Neural cell (in vitro differentiated cells): ENCODE results near the gene CIROP. TPM values are rescaled to one million over a fixed set of nuclear protein-coding genes. Genes with fewer than 3 reads are reported as not detected.

ENCODE experiments used
- H2AFZ ChIP-seq: fragments of 200-600, 300-800 bp; sonication (generic), shearing (Covaris generic); 2 replicates; pipeline ENCODE4 v1.6.0; 2014; ENCODE audit warnings: low read depth, mild to moderate bottlenecking, antibody characterized with exemption, low read length, moderate library complexity
- H3F3A ChIP-seq: fragments of 200-600 bp; shearing (Covaris generic); 2 replicates; pipeline ENCODE4 v1.6.1; 2016; ENCODE audit warnings: mild to moderate bottlenecking, moderate library complexity, mixed read lengths, antibody characterized with exemption, low read length; ENCODE audit not compliant: insufficient read depth, poor library complexity, severe bottlenecking
- H3K27ac ChIP-seq: fragments of 200-600, 300-800 bp; sonication (generic), shearing (Covaris generic); 2 replicates; pipeline ENCODE4 v1.5.1; 2014; ENCODE audit warnings: mild to moderate bottlenecking, low read length, moderate library complexity
- H3K27me3 ChIP-seq: fragments of 300-800, 200-600 bp; sonication (generic), shearing (Covaris generic); 2 replicates; pipeline ENCODE4 v1.6.0; 2014; ENCODE audit warnings: mild to moderate bottlenecking, low read depth, low read length, moderate library complexity; ENCODE audit not compliant: insufficient read depth
- H3K36me3 ChIP-seq: fragments of 300-800, 200-600 bp; sonication (generic), shearing (Covaris generic); 2 replicates; pipeline ENCODE4 v1.5.1; 2014; ENCODE audit warnings: mild to moderate bottlenecking, antibody characterized with exemption, low read length, moderate library complexity; ENCODE audit not compliant: insufficient read depth
- H3K4me2 ChIP-seq: fragments of 300-800, 200-600 bp; sonication (generic), shearing (Covaris generic); 2 replicates; pipeline ENCODE4 v1.6.0; 2014; ENCODE audit warnings: mild to moderate bottlenecking, low read length
- H3K4me3 ChIP-seq: fragments of 300-800, 200-600 bp; sonication (generic), shearing (Covaris generic); 2 replicates; pipeline ENCODE4 v1.5.1; 2014; ENCODE audit warnings: mild to moderate bottlenecking, low read length, moderate library complexity
- H3K79me2 ChIP-seq: fragments of 200-600 bp; shearing (Covaris generic); replicated peaks from 2 replicates; pipeline ENCODE4 v1.6.0; 2014; ENCODE audit warnings: mild to moderate bottlenecking, low read length, moderate library complexity; ENCODE audit not compliant: insufficient read depth
- H3K9ac ChIP-seq: fragments of 300-800, 200-600 bp; sonication (generic), shearing (Covaris generic); 2 replicates; pipeline ENCODE4 v1.6.1; 2016; ENCODE audit warnings: mild to moderate bottlenecking, low read length, mixed read lengths
- H3K9me2 ChIP-seq: fragments of 200-600 bp; shearing (Covaris generic); 2 replicates; pipeline ENCODE4 v1.6.1; 2016; ENCODE audit warnings: mild to moderate bottlenecking, low read length, mixed read lengths; ENCODE audit not compliant: insufficient read depth
- H3K9me3 ChIP-seq: fragments of 200-600, 300-800 bp; sonication (generic), shearing (Covaris generic); 2 replicates; pipeline ENCODE4 v1.6.1; 2016; ENCODE audit warnings: mild to moderate bottlenecking, mixed run types, low read length, moderate library complexity, mixed read lengths
- H4K20me1 ChIP-seq: fragments of 200-600 bp; shearing (Covaris generic); 2 replicates; pipeline ENCODE4 v1.6.1; 2016; ENCODE audit warnings: mild to moderate bottlenecking, mixed run types; ENCODE audit not compliant: insufficient read depth
- CTCF ChIP-seq: fragments of 450-650 bp; IDR thresholded peaks from 2 replicates; pipeline ENCODE4 v1.5.1; 2014; ENCODE audit warnings: antibody characterized with exemption, mild to moderate bottlenecking, moderate library complexity; ENCODE audit not compliant: poor library complexity, severe bottlenecking
- EP300 ChIP-seq: fragments of 450-650 bp; conservative IDR thresholded peaks from 2 replicates; pipeline ENCODE4 v1.6.1; 2014; ENCODE audit warnings: antibody characterized with exemption, mild to moderate bottlenecking, moderate library complexity; ENCODE audit not compliant: poor library complexity, severe bottlenecking
- EZH2 ChIP-seq: fragments of 200-600, 300-800 bp; shearing (Covaris generic), sonication (generic); IDR thresholded peaks from 2 replicates; pipeline ENCODE4 v1.6.1; 2014; ENCODE audit warnings: antibody characterized with exemption, low read length, borderline replicate concordance, mild to moderate bottlenecking; ENCODE audit not compliant: insufficient read depth, poor library complexity, severe bottlenecking
- MXI1 ChIP-seq: fragments of 450-650 bp; conservative IDR thresholded peaks from 2 replicates; pipeline ENCODE4 v1.6.1; 2014; ENCODE audit warnings: antibody characterized with exemption, mild to moderate bottlenecking; ENCODE audit not compliant: poor library complexity, severe bottlenecking
- POLR2AphosphoS5 ChIP-seq: IDR thresholded peaks from 2 replicates; pipeline ENCODE4 v1.6.1; 2012
- RAD21 ChIP-seq: fragments of 450-650 bp; conservative IDR thresholded peaks from 2 replicates; pipeline ENCODE4 v1.6.1; 2014; ENCODE audit warnings: antibody characterized with exemption, mild to moderate bottlenecking, moderate library complexity
- REST ChIP-seq: IDR thresholded peaks from 2 replicates; pipeline ENCODE4 v1.6.1; 2012; ENCODE audit warnings: borderline replicate concordance
- SMC3 ChIP-seq: fragments of 450-650 bp; conservative IDR thresholded peaks from 2 replicates; pipeline ENCODE4 v1.6.1; 2014; ENCODE audit warnings: antibody characterized with exemption, mild to moderate bottlenecking, moderate library complexity; ENCODE audit not compliant: poor library complexity
- TAF1 ChIP-seq: IDR thresholded peaks from 2 replicates; pipeline ENCODE4 v1.6.1; 2012; ENCODE audit warnings: low read depth
- polyA plus RNA-seq: library from polyadenylated mRNA; depleted of rRNA; stranded (reverse); fragments of >200 nt; gene quantifications from 2 replicates; pipeline ENCODE4 v1.2.3, GENCODE V29; 2014

Gene CIROP
- polyA plus RNA-seq, 1 donor from 2014 or later, result not detected

DNA sequence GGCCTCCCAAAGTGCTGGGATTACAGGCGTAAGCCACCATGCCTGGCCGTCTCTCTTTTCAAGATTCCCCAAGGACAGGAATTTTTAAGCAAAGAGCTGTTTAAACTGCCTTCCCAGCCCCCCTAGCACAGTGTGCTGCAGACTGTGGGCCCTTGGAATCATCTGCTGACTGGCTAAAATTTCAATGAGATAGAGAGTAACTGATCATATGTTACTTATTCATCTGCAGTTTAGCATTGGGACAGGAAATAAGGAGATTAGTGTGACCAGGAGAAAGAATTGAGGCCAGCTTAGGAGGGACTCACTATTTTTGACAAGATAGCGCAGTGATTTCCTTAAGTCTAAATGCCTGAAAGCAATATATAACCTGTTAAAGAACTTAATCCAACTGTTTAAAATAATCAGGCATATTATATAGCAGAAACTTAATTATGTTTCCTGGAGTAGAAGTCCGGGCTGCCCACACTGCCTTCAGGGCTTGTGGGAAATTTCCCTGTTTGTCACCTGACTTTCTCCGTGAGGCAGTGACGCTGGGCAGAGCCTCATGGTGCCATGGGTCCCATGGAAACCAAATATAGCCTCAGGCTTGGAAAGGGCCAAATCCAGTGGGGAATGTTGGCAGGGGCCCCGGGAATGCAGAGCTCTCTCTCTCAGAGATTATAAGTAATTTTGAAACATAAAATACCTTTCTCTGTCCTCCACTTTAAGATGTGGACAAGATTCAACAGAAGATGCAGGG lies 37.1 kb upstream of the CIROP start:
- H3K27ac ChIP-seq, result no peak overlapping the region
- H3K4me2 ChIP-seq, result no peak overlapping the region
- TF ChIP-seq EP300, result no peak
- no peak for TF ChIP-seq EZH2
- no peak for TF ChIP-seq CTCF
- TF ChIP-seq MXI1, result no peak
- no peak for TF ChIP-seq SMC3
- no peak for TF ChIP-seq POLR2AphosphoS5
- TF ChIP-seq TAF1, result no peak
- TF ChIP-seq RAD21, result no peak
- TF ChIP-seq REST, result no peak

DNA sequence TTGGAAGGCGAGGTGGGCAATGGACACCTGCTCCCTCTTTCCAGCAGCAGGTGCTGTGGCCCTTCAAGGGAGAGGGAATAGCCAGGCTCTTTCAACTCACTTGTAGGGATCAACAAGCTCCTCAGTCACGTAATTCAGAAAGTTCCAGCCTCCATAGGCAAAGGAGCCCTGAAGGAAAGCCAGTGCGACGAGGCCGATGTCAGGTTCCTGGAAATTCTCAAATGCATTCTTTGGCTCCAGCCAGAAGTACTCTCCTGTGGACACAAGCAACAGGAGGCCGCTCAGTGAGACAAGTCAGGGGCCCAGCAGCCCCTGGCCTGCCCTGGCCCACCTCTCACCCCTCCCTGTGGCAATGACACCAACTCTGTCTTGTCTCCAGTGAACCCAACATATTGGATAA lies 35.6 kb upstream of the CIROP start:
- Histone ChIP-seq H3K9me2 (no peaks in the 10 kb centered on the region), H3K36me3 (no peaks in the 10 kb centered on the region)

More for the DNA sequence above, 37.1 kb upstream of the CIROP start:
- Histone ChIP-seq H3K36me3 (no peaks in the 10 kb centered on the region), H3K27me3 (no peaks in the 10 kb centered on the region), H3K9me2 (no peaks in the 10 kb centered on the region), H3K9me3 (no peaks in the 10 kb centered on the region), H2AFZ (no peak overlapping the region), H3K9ac (no peak overlapping the region), H3F3A (no peaks in the 10 kb centered on the region), H3K79me2 (no peaks in the 10 kb centered on the region), H3K4me3 (no peak overlapping the region), H4K20me1 (no peaks in the 10 kb centered on the region)

More for the DNA sequence above, 35.6 kb upstream of the CIROP start:
- H3K9ac ChIP-seq, result no peak overlapping the region
- no peak overlapping the region for H3K4me3 ChIP-seq
- no peaks in the 10 kb centered on the region for H3K79me2 ChIP-seq
- H3K27ac ChIP-seq, result no peak overlapping the region
- no peaks in the 10 kb centered on the region for H3K9me3 ChIP-seq
- H2AFZ ChIP-seq, result no peak overlapping the region
- TF ChIP-seq EZH2 (no peak), MXI1 (no peak), TAF1 (no peak), POLR2AphosphoS5 (no peak), CTCF (no peak), EP300 (no peak), RAD21 (no peak), SMC3 (no peak), REST (no peak)
- no peaks in the 10 kb centered on the region for H4K20me1 ChIP-seq
- no peaks in the 10 kb centered on the region for H3K27me3 ChIP-seq
- H3K4me2 ChIP-seq, result no peak overlapping the region
- no peaks in the 10 kb centered on the region for H3F3A ChIP-seq
